ENCODE measurements around the gene KCNN4. TPM values are rescaled to one million over a fixed set of nuclear protein-coding genes. Genes with fewer than 3 reads are reported as not detected.

KCNN4 gene
- total and polyA plus RNA-seq, 4 donors = 0.14 to 30.3 (median 0.51) TPM

- no peaks in the 10 kb centered on the region for H3K4me1 ChIP-seq (ENCODE audit: control insufficient read depth in 4 of 4, insufficient read depth in 4 of 4, low read length in 3 of 4)
- 90% methylated on average over 3 of the region's 3 CpGs for WGBS
- no peak for DNase-seq (ENCODE audit: low spot score)
- no peaks in the 10 kb centered on the region for H3K27me3 ChIP-seq (ENCODE audit: control insufficient read depth in 4 of 4, insufficient read depth in 4 of 4, low read length in 3 of 4)
- H3K36me3 ChIP-seq (ENCODE audit: control insufficient read depth in 4 of 4, insufficient read depth in 3 of 4, low read depth in 1 of 4, low read length in 3 of 4) = peaks cover 6 to 65% (median 36%) of the 10 kb centered on the region in 4 donors
- no peak overlapping the region for H3K4me3 ChIP-seq (ENCODE audit: low read depth in 1 of 3, low read length in 3 of 3)
- TF ChIP-seq YY1 (IDR thresholded peaks at IDR 0.05) (no peak), FOXA2 (IDR thresholded peaks at IDR 0.05) (no peak), EGR1 (IDR thresholded peaks at IDR 0.05; ENCODE audit: low read depth in 2 of 2) (no peak), SP1 (IDR thresholded peaks at IDR 0.05) (no peak), RXRA (IDR thresholded peaks at IDR 0.05) (no peak), ZBTB33 (IDR thresholded peaks at IDR 0.05) (no peak), NR2F2 (IDR thresholded peaks at IDR 0.05) (no peak), RAD21 (IDR thresholded peaks at IDR 0.05) (no peak), GABPA (IDR thresholded peaks at IDR 0.05 in 1 of 2, conservative IDR thresholded peaks at IDR 0.05 in 1 of 2) (no peak), MAX (IDR thresholded peaks at IDR 0.05) (no peak), HNF4A (conservative IDR thresholded peaks at IDR 0.05) (no peak), CTCF (IDR thresholded peaks at IDR 0.05; ENCODE audit: low read depth, low read length, missing input control) (no peak), TAF1 (conservative IDR thresholded peaks at IDR 0.05) (no peak), REST (IDR thresholded peaks at IDR 0.05) (no peak), HNF4G (IDR thresholded peaks at IDR 0.05) (no peak), ATF3 (IDR thresholded peaks at IDR 0.05) (no peak)
- no peak overlapping the region for H3K27ac ChIP-seq (ENCODE audit: low read depth in 1 of 2, low read length in 2 of 2)
- H3K9me3 ChIP-seq (ENCODE audit: control insufficient read depth in 4 of 4, low read length in 3 of 4) = no peaks in the 10 kb centered on the region
- H3K9ac ChIP-seq (ENCODE audit: low read depth in 1 of 2, low read length in 2 of 2) = no peak overlapping the region
Observed at GRCh38 chr19:43743059-43743458, 37.7 kb downstream of the KCNN4 start.

Data from liver (tissue), 9 donors.